Hippocampal formation (tissue), 2 donors: ENCODE data around the gene FAM174C.

Experiments
- DNase-seq, 2 donors: peaks; one replicate each; lab custom pipeline; 2025; lab: John Stamatoyannopoulos, UW

FAM174C gene

GRCh38 chr19:1321539-1321938, 46.2 kb downstream of the FAM174C start:
- no peak for DNase-seq

GRCh38 chr19:1322198-1322981, 47.1 kb downstream of the FAM174C start:
- DNase-seq = no peak

- DNase-seq = no peak
Observed at GRCh38 chr19:1324249-1324805, 49.0 kb downstream of the FAM174C start.

GRCh38 chr19:1324806-1325567, 49.7 kb downstream of the FAM174C start:
- DNase-seq = peak in 1 of 2 donors; percentile 20

GRCh38 chr19:1325568-1326294, 50.4 kb downstream of the FAM174C start:
- DNase-seq = no peak

GRCh38 chr19:1327125-1327524, 51.8 kb downstream of the FAM174C start:
- DNase-seq = no peak
